Natural killer cell (primary cell): ENCODE data around the gene CTIF. TPM values are rescaled to one million over a fixed set of nuclear protein-coding genes. Genes with fewer than 3 reads are reported as not detected.

Experiments
- ATAC-seq, 3 donors: fragments of 150-1000 bp in 2 of 3; fragments of 200-7000 bp in 1 of 3; cut with Tn5 transposase; 1 replicate in 1 of 3; 2 replicates in 2 of 3; pipeline ENCODE4 v1.10.0; 2021; ENCODE audit warnings: mild to moderate bottlenecking in 2 of 3, moderate library complexity in 2 of 3
- DNase-seq, 2 donors: peaks; one replicate each; pipeline versions ENCODE4 v3.0.0 to v3.0.0-alpha.2; 2013 to 2021; ENCODE audit warnings: mixed read lengths in 1 of 2
- H3K27ac ChIP-seq: one replicate; pipeline ENCODE4 v1.5.1; 2013; ENCODE audit warnings: mild to moderate bottlenecking, low read length
- H3K27me3 ChIP-seq: one replicate; pipeline ENCODE4 v1.6.1; 2013; ENCODE audit warnings: low read length; ENCODE audit not compliant: control insufficient read depth, insufficient read depth
- H3K36me3 ChIP-seq: one replicate; pipeline ENCODE4 v1.6.1; 2013; ENCODE audit warnings: low read length; ENCODE audit not compliant: control insufficient read depth, insufficient read depth
- H3K4me1 ChIP-seq: one replicate; pipeline ENCODE4 v1.6.1; 2013; ENCODE audit warnings: low read length; ENCODE audit not compliant: control insufficient read depth, insufficient read depth
- H3K4me3 ChIP-seq: one replicate; pipeline ENCODE4 v1.5.1; 2013; ENCODE audit warnings: low read length
- H3K9me3 ChIP-seq: one replicate; pipeline ENCODE4 v1.6.1; 2013; ENCODE audit warnings: low read length; ENCODE audit not compliant: control insufficient read depth, insufficient read depth
- H3K27ac Mint-ChIP-seq, 2 donors: one replicate each; pipeline ENCODE4 v1.8.0; 2022; ENCODE audit warnings: mild to moderate bottlenecking in 2 of 2, mixed read lengths in 2 of 2, moderate library complexity in 1 of 2
- H3K27me3 Mint-ChIP-seq, 2 donors: one replicate each; pipeline ENCODE4 v1.8.0; 2022; ENCODE audit warnings: low read depth in 2 of 2, mixed read lengths in 2 of 2
- H3K36me3 Mint-ChIP-seq: one replicate; pipeline ENCODE4 v1.8.0; 2022; ENCODE audit warnings: mixed read lengths
- H3K4me1 Mint-ChIP-seq, 2 donors: one replicate each; pipeline ENCODE4 v1.8.0; 2022; ENCODE audit warnings: mixed read lengths in 2 of 2
- H3K4me3 Mint-ChIP-seq: one replicate; pipeline ENCODE4 v1.8.0; 2022; ENCODE audit warnings: mild to moderate bottlenecking, moderate library complexity, mixed read lengths
- H3K9me3 Mint-ChIP-seq, 2 donors: one replicate each; pipeline ENCODE4 v1.8.0; 2022; ENCODE audit warnings: mixed read lengths in 2 of 2
- CTCF ChIP-seq: fragments of 200-600 bp; IDR thresholded peaks from one replicate; pipeline ENCODE4 v1.8.0; 2022; ENCODE audit warnings: antibody characterized with exemption
- WGBS: methylation state at CpG from one replicate; pipeline ENCODE4 v1.1.7; 2013; ENCODE audit warnings: missing lambda C conversion rate; ENCODE audit not compliant: insufficient coverage; 5-methylcytosine and 5-hydroxymethylcytosine counted together
- intact Hi-C: fragments of 100-400 bp; cut with micrococcal nuclease; formaldehyde crosslinking; loops from one replicate; pipeline ENCODE4 v1.14.2; 2022
- total RNA-seq, 4 donors: library from RNA; stranded (reverse); fragments of 120-200 nt in 1 of 4; gene quantifications; one replicate each; pipeline versions ENCODE4 v1.2.3 to v1.2.4, GENCODE V29; 2013 to 2022

The CTIF gene
- total RNA-seq, 3 donors from 2014 or later (not counting 1 experiment from before 2014, with no cell fraction given): 6.9 to 10.2 (median 8.2) TPM

GRCh38 chr18:48525671-48526070 lies 13.2 kb upstream of the CTIF start:
- Mint-ChIP-seq H3K9me3 (no peaks in the 10 kb centered on the region), H3K36me3 (no peaks in the 10 kb centered on the region), H3K27ac (no peak overlapping the region), H3K4me1 (no peaks in the 10 kb centered on the region), H3K27me3 (peaks cover 31 to 37% of the 10 kb centered on the region in 2 donors), H3K4me3 (no peak overlapping the region)
- H3K9me3 ChIP-seq: no peaks in the 10 kb centered on the region
- H3K36me3 ChIP-seq: no peaks in the 10 kb centered on the region
- ATAC-seq (no peak), DNase-seq (no peak)
- no peak overlapping the region for H3K27ac ChIP-seq
- TF ChIP-seq CTCF: no peak
- H3K4me1 ChIP-seq: no peaks in the 10 kb centered on the region
- intact Hi-C loops: no loop called here
- no peak overlapping the region for H3K4me3 ChIP-seq
- H3K27me3 ChIP-seq: peaks cover 3% of the 10 kb centered on the region

GRCh38 chr18:48527461-48527860 lies 11.4 kb upstream of the CTIF start:
- no peak overlapping the region for H3K4me3 Mint-ChIP-seq
- DNase-seq: no peak
- H3K36me3 Mint-ChIP-seq: no peaks in the 10 kb centered on the region
- no peaks in the 10 kb centered on the region for H3K4me1 Mint-ChIP-seq
- H3K27me3 Mint-ChIP-seq: peaks cover 30% of the 10 kb centered on the region in 2 donors
- ATAC-seq: no peak
- no peak overlapping the region for H3K27ac Mint-ChIP-seq
- Histone ChIP-seq H3K27me3 (no peaks in the 10 kb centered on the region), H3K36me3 (no peaks in the 10 kb centered on the region), H3K27ac (no peak overlapping the region), H3K4me3 (no peak overlapping the region), H3K4me1 (no peaks in the 10 kb centered on the region), H3K9me3 (no peaks in the 10 kb centered on the region)
- no peak for TF ChIP-seq CTCF
- intact Hi-C loops: no loop called here
- 97% methylated on average over 3 of the region's 4 CpGs for WGBS
- H3K9me3 Mint-ChIP-seq: no peaks in the 10 kb centered on the region

GRCh38 chr18:48528861-48529260 lies 10.0 kb upstream of the CTIF start:
- Histone ChIP-seq H3K27me3 (no peaks in the 10 kb centered on the region), H3K36me3 (no peaks in the 10 kb centered on the region), H3K4me1 (no peaks in the 10 kb centered on the region), H3K4me3 (no peak overlapping the region), H3K9me3 (no peaks in the 10 kb centered on the region), H3K27ac (no peak overlapping the region)
- DNase-seq (no peak), ATAC-seq (no peak)
- H3K27me3 Mint-ChIP-seq: peaks cover 25 to 26% of the 10 kb centered on the region in 2 donors
- H3K4me1 Mint-ChIP-seq: no peaks in the 10 kb centered on the region
- H3K4me3 Mint-ChIP-seq: no peak overlapping the region
- H3K27ac Mint-ChIP-seq: no peak overlapping the region
- intact Hi-C loops: no loop called here
- TF ChIP-seq CTCF: no peak
- 100% methylated on average over 1 of the region's 5 CpGs for WGBS
- no peaks in the 10 kb centered on the region for H3K9me3 Mint-ChIP-seq
- H3K36me3 Mint-ChIP-seq: no peaks in the 10 kb centered on the region

DNA sequence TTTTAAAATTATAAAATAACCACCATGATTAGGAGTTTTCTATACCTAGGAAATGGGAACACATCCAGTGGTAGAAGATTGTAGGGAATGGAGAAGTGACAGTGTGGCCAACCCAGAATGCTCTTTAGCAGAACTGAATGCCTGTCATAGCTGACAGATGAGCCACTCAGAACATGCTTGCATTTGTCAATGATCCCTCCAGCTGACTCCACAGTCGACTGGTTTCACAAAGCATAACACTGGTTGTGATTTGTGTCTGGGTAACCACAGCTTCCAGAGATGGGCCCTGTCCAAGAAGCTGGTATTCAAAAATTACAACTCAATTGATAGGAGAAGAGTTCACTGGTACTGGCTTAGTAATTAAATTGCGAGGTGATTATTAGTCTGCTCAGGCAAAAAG lies 9.0 kb upstream of the CTIF start:
- intact Hi-C loops: no loop called here
- TF ChIP-seq CTCF: no peak
- H3K4me3 ChIP-seq: no peak overlapping the region
- DNase-seq (no peak), ATAC-seq (no peak)
- H3K36me3 ChIP-seq: no peaks in the 10 kb centered on the region
- 60% methylated on average over 1 of the region's 2 CpGs for WGBS
- H3K27me3 ChIP-seq: no peaks in the 10 kb centered on the region
- H3K4me1 ChIP-seq: no peaks in the 10 kb centered on the region
- H3K9me3 Mint-ChIP-seq: no peaks in the 10 kb centered on the region
- no peaks in the 10 kb centered on the region for H3K9me3 ChIP-seq
- H3K27me3 Mint-ChIP-seq: peaks cover 25 to 26% of the 10 kb centered on the region in 2 donors
- H3K27ac ChIP-seq: no peak overlapping the region
- H3K36me3 Mint-ChIP-seq: no peaks in the 10 kb centered on the region
- H3K4me3 Mint-ChIP-seq: no peak overlapping the region
- H3K27ac Mint-ChIP-seq: no peak overlapping the region
- no peaks in the 10 kb centered on the region for H3K4me1 Mint-ChIP-seq
